CD4-positive, alpha-beta memory T cell (primary cell): Measurements from ENCODE around the gene CEP55. TPM values are rescaled to one million over a fixed set of nuclear protein-coding genes. Genes with fewer than 3 reads are reported as not detected.

Source experiments
- CTCF ChIA-PET: fragments of 350-600 bp; sonication (Branson Sonifier 250); formaldehyde crosslinking; loops from one replicate; lab custom pipeline; 2021; ENCODE audit warnings: inconsistent platforms; ENCODE audit not compliant: partially characterized antibody; lab: Charles Lee
- POLR2A ChIA-PET: fragments of 350-600 bp; sonication (Branson Sonifier 250); formaldehyde crosslinking; loops from one replicate; lab custom pipeline; 2021; ENCODE audit not compliant: partially characterized antibody; lab: Charles Lee
- DNase-seq, 5 donors: peaks; one replicate each; pipeline versions ENCODE4 v3.0.0 to v3.0.0-alpha.2; 2020 to 2022; ENCODE audit warnings: mixed read lengths in 1 of 5
- H3K27ac ChIP-seq: one replicate; pipeline ENCODE4 v1.7.0; 2013; ENCODE audit warnings: low read depth, low read length
- H3K27me3 ChIP-seq: 2 replicates; pipeline ENCODE4 v1.7.0; 2013; ENCODE audit warnings: mild to moderate bottlenecking, low read length, moderate library complexity; ENCODE audit not compliant: insufficient read depth
- H3K36me3 ChIP-seq: 2 replicates; pipeline ENCODE4 v1.7.0; 2013; ENCODE audit warnings: mild to moderate bottlenecking, low read length, moderate library complexity; ENCODE audit not compliant: insufficient read depth
- H3K4me1 ChIP-seq: 2 replicates; pipeline ENCODE4 v1.7.0; 2013; ENCODE audit warnings: mild to moderate bottlenecking, low read length, moderate library complexity; ENCODE audit not compliant: insufficient read depth
- H3K4me3 ChIP-seq, 2 donors: one replicate each; pipeline ENCODE4 v1.7.0; 2013; ENCODE audit warnings: low read length in 2 of 2, mild to moderate bottlenecking in 1 of 2
- H3K9me3 ChIP-seq, 2 donors: one replicate each; pipeline ENCODE4 v1.7.0; 2013; ENCODE audit warnings: low read length in 2 of 2, control low read depth in 1 of 2; ENCODE audit not compliant: control insufficient read depth in 1 of 2
- H3K27ac Mint-ChIP-seq, 7 donors: one replicate each; pipeline ENCODE4 v1.8.0; 2020 to 2021; ENCODE audit warnings: mixed read lengths in 7 of 7, mild to moderate bottlenecking in 6 of 7, inconsistent platforms in 3 of 7, moderate library complexity in 3 of 7
- H3K27me3 Mint-ChIP-seq, 2 donors: one replicate each; pipeline ENCODE4 v1.8.0; 2020 to 2021; ENCODE audit warnings: mixed read lengths in 2 of 2
- H3K36me3 Mint-ChIP-seq, 2 donors: one replicate each; pipeline ENCODE4 v1.8.0; 2020 to 2021; ENCODE audit warnings: mixed read lengths in 2 of 2, inconsistent platforms in 1 of 2, mild to moderate bottlenecking in 1 of 2
- H3K4me1 Mint-ChIP-seq, 4 donors: one replicate each; pipeline ENCODE4 v1.8.0; 2020 to 2021; ENCODE audit warnings: mixed read lengths in 4 of 4, mild to moderate bottlenecking in 1 of 4
- H3K4me3 Mint-ChIP-seq, 8 donors: one replicate each; pipeline ENCODE4 v1.8.0; 2020 to 2021; ENCODE audit warnings: mixed read lengths in 8 of 8, mild to moderate bottlenecking in 7 of 8, moderate library complexity in 6 of 8, inconsistent platforms in 3 of 8
- H3K9me3 Mint-ChIP-seq, 8 donors: one replicate each; pipeline ENCODE4 v1.8.0; 2020 to 2021; ENCODE audit warnings: mixed read lengths in 8 of 8, mild to moderate bottlenecking in 5 of 8, inconsistent platforms in 3 of 8, moderate library complexity in 1 of 8
- intact Hi-C: fragments of 100-400 bp; cut with micrococcal nuclease; formaldehyde crosslinking; loops from one replicate; pipeline ENCODE4 v1.15.1; 2023
- polyA plus RNA-seq, 2 donors: library from polyadenylated mRNA; unstranded; fragments of 300-500 nt; fragmentation: Illumina TruSeq; gene quantifications; one replicate each; pipeline ENCODE4 v1.2.3, GENCODE V29; 2021
- total RNA-seq, 2 experiments: library from RNA; stranded (reverse); gene quantifications; one replicate each; pipeline ENCODE4 v1.2.3, GENCODE V29; 2021

The CEP55 gene
- total and polyA plus RNA-seq, 4 experiments from 2014 or later, result 0.17 to 0.69 (median 0.33) TPM

DNA sequence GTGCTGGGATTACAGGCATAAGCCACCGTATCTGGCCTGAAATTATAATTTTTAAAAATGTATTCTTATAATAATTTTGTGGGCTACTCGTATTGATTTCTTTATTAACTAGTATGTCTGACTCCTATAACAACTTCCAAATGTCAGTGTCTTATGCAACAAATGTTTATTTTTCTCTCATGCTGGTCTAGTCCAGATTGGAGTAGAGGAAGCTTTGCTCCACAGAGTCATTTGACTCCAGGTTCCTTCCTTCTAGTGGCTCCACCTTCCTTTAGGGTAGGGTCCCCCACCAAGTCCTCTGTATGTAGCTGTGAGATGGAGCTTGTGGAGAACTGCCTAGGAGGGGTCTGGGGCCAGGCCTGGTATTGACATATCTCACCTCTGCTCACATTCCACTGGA is 8.7 kb downstream of the CEP55 start:
- Histone ChIP-seq H3K27ac (no peak overlapping the region), H3K27me3 (no peaks in the 10 kb centered on the region), H3K36me3 (no peaks in the 10 kb centered on the region), H3K4me3 (no peak overlapping the region), H3K9me3 (no peaks in the 10 kb centered on the region), H3K4me1 (peaks cover 19% of the 10 kb centered on the region)
- POLR2A ChIA-PET, result interaction anchor here (0.8 to 0.9 kb wide), 2 partner anchors 8 to 194 kb away, joined by 3 to 5 read pairs; no protein-coding TSS in a partner anchor
- intact Hi-C loops, result no loop called here
- no peaks in the 10 kb centered on the region for H3K27me3 Mint-ChIP-seq
- H3K36me3 Mint-ChIP-seq, result no peaks in the 10 kb centered on the region
- no peaks in the 10 kb centered on the region for H3K9me3 Mint-ChIP-seq
- DNase-seq, result no peak
- peaks cover 12 to 24% (median 19%) of the 10 kb centered on the region in 4 donors for H3K4me1 Mint-ChIP-seq
- H3K27ac Mint-ChIP-seq, result no peak overlapping the region
- no peak overlapping the region for H3K4me3 Mint-ChIP-seq
- CTCF ChIA-PET, result interaction anchor here (0.9 to 4.7 kb wide), 5 partner anchors 7 to 128 kb away, joined by 3 to 42 read pairs (median 30); partner anchors contain the start of gene MYOF

DNA sequence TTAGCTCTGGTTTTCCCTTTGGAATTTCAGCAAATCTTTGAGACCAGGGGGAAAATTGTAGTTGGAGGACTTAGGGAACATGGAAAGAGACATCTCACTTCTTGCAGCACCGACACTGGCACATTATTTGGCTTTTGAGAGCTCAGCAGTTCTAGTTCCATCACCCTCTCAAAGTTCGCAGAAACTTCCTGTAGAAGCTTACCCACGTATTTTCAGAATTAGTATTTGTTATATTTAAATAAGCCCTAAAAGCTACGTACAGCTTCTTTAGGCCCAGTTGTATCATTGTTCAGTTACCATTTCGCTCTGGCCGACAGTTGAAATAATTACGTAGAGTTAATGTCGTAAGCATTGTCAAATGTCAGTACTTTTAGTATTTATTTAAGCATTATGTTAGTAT is 13.4 kb downstream of the CEP55 start:
- intact Hi-C loops, result loop anchor here (2.0 kb wide), 1 partner anchor 27 kb away; the partner anchor contains the start of gene MYOF
- H3K4me3 Mint-ChIP-seq, result no peak overlapping the region

DNA sequence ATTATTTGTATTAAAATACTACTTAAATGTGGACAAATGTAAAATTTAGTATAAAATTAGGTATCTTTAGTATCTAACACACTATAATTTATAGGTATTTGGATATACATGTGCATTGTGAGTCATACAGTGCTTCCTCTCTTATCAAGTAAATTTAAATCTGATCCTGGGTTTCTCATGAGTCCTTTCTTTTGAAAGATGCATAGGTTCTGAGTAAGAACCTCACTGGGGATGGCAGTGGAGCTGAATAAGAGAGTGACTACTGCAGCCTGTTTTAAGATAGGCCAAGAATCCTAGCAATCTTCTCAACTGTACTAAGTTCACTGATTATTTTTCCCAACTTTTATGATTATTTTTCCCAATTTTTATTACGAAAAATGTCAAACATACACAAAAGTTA is 16.2 kb downstream of the CEP55 start:
- Mint-ChIP-seq H3K27ac (no peak overlapping the region), H3K27me3 (no peaks in the 10 kb centered on the region), H3K9me3 (peaks cover 0 to 2% (median 0%) of the 10 kb centered on the region in 8 donors), H3K36me3 (no peaks in the 10 kb centered on the region), H3K4me1 (peaks cover 0 to 9% (median 7%) of the 10 kb centered on the region in 4 donors), H3K4me3 (no peak overlapping the region)
- no peaks in the 10 kb centered on the region for H3K27me3 ChIP-seq
- H3K4me3 ChIP-seq, result no peak overlapping the region
- ChIA-PET CTCF (interaction anchor here (0.6 to 13.9 kb wide), 11 partner anchors 7 to 605 kb away, joined by 3 to 210 read pairs (median 7); partner anchors contain the start of genes CEP55 and MYOF), POLR2A (interaction anchor here (0.6 kb wide), 1 partner anchor 225 kb away, joined by 3 read pairs; no protein-coding TSS in a partner anchor)
- intact Hi-C loops, result no loop called here
- no peaks in the 10 kb centered on the region for H3K4me1 ChIP-seq
- no peaks in the 10 kb centered on the region for H3K9me3 ChIP-seq
- no peak overlapping the region for H3K27ac ChIP-seq
- no peaks in the 10 kb centered on the region for H3K36me3 ChIP-seq
- no peak for DNase-seq

More for the DNA sequence above, 13.4 kb downstream of the CEP55 start:
- Histone ChIP-seq H3K27ac (no peak overlapping the region), H3K4me3 (no peak overlapping the region), H3K36me3 (no peaks in the 10 kb centered on the region), H3K4me1 (no peaks in the 10 kb centered on the region), H3K27me3 (no peaks in the 10 kb centered on the region), H3K9me3 (no peaks in the 10 kb centered on the region)
- H3K36me3 Mint-ChIP-seq, result no peaks in the 10 kb centered on the region
- no peak overlapping the region for H3K27ac Mint-ChIP-seq
- ChIA-PET CTCF (interaction anchor here (0.6 to 13.9 kb wide), 7 partner anchors 15 to 434 kb away, joined by 3 to 210 read pairs (median 4); partner anchors contain the start of genes FRA10AC1 and MYOF), POLR2A (interaction anchor here (1.8 kb wide), 1 partner anchor 133 kb away, joined by 4 read pairs; no protein-coding TSS in a partner anchor)
- peaks cover 0 to 2% (median 0%) of the 10 kb centered on the region in 8 donors for H3K9me3 Mint-ChIP-seq
- H3K27me3 Mint-ChIP-seq, result no peaks in the 10 kb centered on the region
- no peak for DNase-seq
- peaks cover 0 to 11% (median 8%) of the 10 kb centered on the region in 4 donors for H3K4me1 Mint-ChIP-seq

DNA sequence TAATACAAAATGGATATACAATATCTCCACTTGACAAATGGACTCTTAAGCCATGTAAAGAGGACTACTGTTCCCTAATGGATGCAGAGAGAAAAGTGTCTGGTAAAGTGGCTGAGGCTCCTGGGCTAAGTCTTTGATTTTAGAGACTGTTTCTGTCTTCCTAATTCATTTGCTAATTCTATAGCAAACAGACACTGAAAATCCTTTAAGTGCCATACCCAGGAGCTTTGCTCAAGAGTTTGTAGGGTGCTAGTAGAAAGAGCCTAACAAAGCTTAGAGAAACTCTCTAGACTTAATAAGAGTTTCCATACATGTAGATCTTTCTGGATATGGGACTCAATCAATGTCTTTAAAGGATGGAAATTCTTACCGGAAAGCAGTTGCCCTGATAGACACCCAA is 16.7 kb downstream of the CEP55 start:
- Histone ChIP-seq H3K27me3 (no peaks in the 10 kb centered on the region), H3K4me1 (no peaks in the 10 kb centered on the region), H3K9me3 (no peaks in the 10 kb centered on the region), H3K36me3 (no peaks in the 10 kb centered on the region), H3K4me3 (no peak overlapping the region), H3K27ac (no peak overlapping the region)
- H3K4me3 Mint-ChIP-seq, result no peak overlapping the region
- CTCF ChIA-PET, result interaction anchor here (1.2 to 13.9 kb wide), 5 partner anchors 10 to 154 kb away, joined by 3 to 210 read pairs (median 39); partner anchors contain the start of gene MYOF
- H3K27me3 Mint-ChIP-seq, result no peaks in the 10 kb centered on the region
- intact Hi-C loops, result no loop called here
- POLR2A ChIA-PET, result interaction anchor here (0.7 kb wide), 1 partner anchor 8 kb away, joined by 5 read pairs; no protein-coding TSS in a partner anchor
- no peak for DNase-seq
- H3K36me3 Mint-ChIP-seq, result no peaks in the 10 kb centered on the region
- peaks cover 0 to 2% (median 0%) of the 10 kb centered on the region in 8 donors for H3K9me3 Mint-ChIP-seq
- H3K4me1 Mint-ChIP-seq, result peaks cover 0 to 9% (median 6%) of the 10 kb centered on the region in 4 donors
- H3K27ac Mint-ChIP-seq, result no peak overlapping the region

DNA sequence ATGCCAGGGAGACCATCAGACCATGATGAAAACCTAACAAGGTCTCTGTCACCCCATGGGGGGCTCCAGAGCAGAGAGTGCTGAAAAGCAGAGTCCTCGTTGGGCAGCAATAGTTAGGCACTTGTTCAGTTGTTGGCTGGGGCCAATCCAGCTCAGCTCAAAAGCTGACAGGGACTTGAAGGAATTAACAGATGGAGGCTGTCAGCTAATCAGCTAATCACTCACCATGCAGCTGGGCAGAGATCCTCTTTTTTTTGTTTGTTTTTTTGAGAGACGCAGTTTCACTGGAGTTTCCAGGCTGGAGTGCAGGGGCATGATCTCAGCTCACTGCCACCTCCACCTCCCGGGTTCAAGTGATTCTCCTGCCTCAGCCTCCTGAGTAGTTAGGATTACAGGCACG is 18.1 kb downstream of the CEP55 start:
- no peaks in the 10 kb centered on the region for H3K36me3 Mint-ChIP-seq
- DNase-seq, result no peak
- H3K4me3 Mint-ChIP-seq, result no peak overlapping the region
- H3K27me3 Mint-ChIP-seq, result no peaks in the 10 kb centered on the region
- no peaks in the 10 kb centered on the region for H3K27me3 ChIP-seq
- H3K27ac ChIP-seq, result no peak overlapping the region
- no peak overlapping the region for H3K27ac Mint-ChIP-seq
- H3K4me1 Mint-ChIP-seq, result peaks cover 0 to 8% (median 4%) of the 10 kb centered on the region in 4 donors
- CTCF ChIA-PET, result interaction anchor here (0.5 to 13.9 kb wide), 4 partner anchors 28 to 1016 kb away, joined by 3 to 210 read pairs (median 65); partner anchors contain the start of gene MYOF
- POLR2A ChIA-PET, result no interaction called here
- H3K9me3 ChIP-seq, result no peaks in the 10 kb centered on the region
- no peaks in the 10 kb centered on the region for H3K4me1 ChIP-seq
- intact Hi-C loops, result no loop called here
- no peaks in the 10 kb centered on the region for H3K36me3 ChIP-seq
- H3K4me3 ChIP-seq, result no peak overlapping the region
- H3K9me3 Mint-ChIP-seq, result peaks cover 0 to 2% (median 0%) of the 10 kb centered on the region in 8 donors

DNA sequence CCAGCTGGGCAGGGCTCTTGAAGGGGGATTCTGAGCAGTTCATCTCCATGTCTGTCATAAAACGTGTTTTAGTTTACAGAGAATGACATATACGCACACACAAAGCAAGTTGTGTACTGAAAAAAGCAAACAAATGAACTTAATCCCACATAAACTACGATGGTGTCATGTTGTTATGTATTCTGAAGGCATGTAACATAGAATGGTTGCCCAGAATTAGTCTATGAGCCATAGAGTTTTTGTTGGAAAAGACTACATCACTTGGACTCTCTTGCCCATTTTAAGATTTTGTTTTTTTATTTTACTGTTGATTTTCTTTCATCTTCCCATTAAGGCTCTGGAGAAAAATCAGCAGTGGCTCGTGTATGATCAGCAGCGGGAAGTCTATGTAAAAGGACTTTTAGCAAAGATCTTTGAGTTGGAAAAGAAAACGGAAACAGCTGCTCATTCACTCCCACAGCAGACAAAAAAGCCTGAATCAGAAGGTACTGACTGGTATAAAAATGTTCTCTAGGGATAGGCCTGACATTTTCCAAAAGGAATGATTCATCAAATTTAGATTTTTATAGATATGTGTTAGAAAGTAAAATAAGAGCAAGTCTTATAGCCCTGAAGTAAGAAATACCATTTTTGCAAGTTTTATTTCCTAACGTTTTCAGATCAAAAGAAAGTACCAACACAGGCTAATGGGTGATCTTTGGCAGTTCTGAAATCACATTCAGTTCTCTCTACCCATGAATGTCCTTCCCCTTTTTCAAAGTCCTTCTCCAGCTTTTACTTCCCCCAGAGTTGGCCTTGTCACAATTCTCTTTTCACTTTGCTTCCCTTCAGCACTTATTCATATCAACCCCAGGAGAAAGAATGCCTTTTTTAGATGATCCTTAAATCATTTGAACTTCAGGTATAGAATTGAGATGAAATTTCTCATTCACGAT is 18.9 kb downstream of the CEP55 start:
- no peak for DNase-seq
- peaks cover 0 to 4% (median 3%) of the 10 kb centered on the region in 4 donors for H3K4me1 Mint-ChIP-seq
- H3K9me3 ChIP-seq, result no peaks in the 10 kb centered on the region
- H3K4me3 ChIP-seq, result no peak overlapping the region
- no peak overlapping the region for H3K27ac ChIP-seq
- H3K36me3 ChIP-seq, result no peaks in the 10 kb centered on the region
- no peak overlapping the region for H3K27ac Mint-ChIP-seq
- no peaks in the 10 kb centered on the region for H3K36me3 Mint-ChIP-seq
- POLR2A ChIA-PET, result no interaction called here
- no peak overlapping the region for H3K4me3 Mint-ChIP-seq
- H3K4me1 ChIP-seq, result no peaks in the 10 kb centered on the region
- peaks cover 0 to 2% (median 0%) of the 10 kb centered on the region in 8 donors for H3K9me3 Mint-ChIP-seq
- CTCF ChIA-PET, result interaction anchor here (13.9 kb wide), 1 partner anchor 139 kb away, joined by 210 read pairs; no protein-coding TSS in a partner anchor
- intact Hi-C loops, result no loop called here
- H3K27me3 Mint-ChIP-seq, result no peaks in the 10 kb centered on the region
- no peaks in the 10 kb centered on the region for H3K27me3 ChIP-seq

DNA sequence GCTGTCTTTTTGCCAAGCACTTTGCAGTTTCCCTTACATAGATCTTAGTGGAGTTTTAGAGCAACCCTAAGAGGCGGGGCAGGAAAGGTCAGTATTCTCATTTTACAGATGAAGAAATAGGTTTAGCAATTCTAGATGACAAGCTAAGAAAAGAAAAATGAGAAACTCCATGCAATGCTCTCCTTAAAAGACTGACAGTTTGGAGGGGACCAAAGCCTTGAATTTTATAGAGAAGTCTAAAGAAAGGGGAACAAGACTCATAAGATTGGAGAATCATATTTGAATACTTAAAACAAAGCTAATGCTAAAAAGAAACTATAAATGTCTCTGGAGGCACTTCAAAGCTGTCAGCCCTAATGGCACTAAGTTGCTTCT is 19.6 kb downstream of the CEP55 start:
- no peaks in the 10 kb centered on the region for H3K4me1 ChIP-seq
- H3K4me1 Mint-ChIP-seq, result peaks cover 0 to 3% (median 1%) of the 10 kb centered on the region in 4 donors
- H3K27ac Mint-ChIP-seq, result no peak overlapping the region
- no peak overlapping the region for H3K27ac ChIP-seq
- CTCF ChIA-PET, result interaction anchor here (13.9 kb wide), 1 partner anchor 140 kb away, joined by 210 read pairs; no protein-coding TSS in a partner anchor
- no peaks in the 10 kb centered on the region for H3K36me3 ChIP-seq
- H3K9me3 Mint-ChIP-seq, result peaks cover 0 to 4% (median 0%) of the 10 kb centered on the region in 8 donors
- no peak for DNase-seq
- H3K27me3 ChIP-seq, result no peaks in the 10 kb centered on the region
- H3K4me3 ChIP-seq, result no peak overlapping the region
- no peaks in the 10 kb centered on the region for H3K27me3 Mint-ChIP-seq
- intact Hi-C loops, result no loop called here
- POLR2A ChIA-PET, result no interaction called here
- H3K36me3 Mint-ChIP-seq, result no peaks in the 10 kb centered on the region
- no peaks in the 10 kb centered on the region for H3K9me3 ChIP-seq
- no peak overlapping the region for H3K4me3 Mint-ChIP-seq
